ENCODE measurements around the gene ADD1.

ADD1 gene

DNA sequence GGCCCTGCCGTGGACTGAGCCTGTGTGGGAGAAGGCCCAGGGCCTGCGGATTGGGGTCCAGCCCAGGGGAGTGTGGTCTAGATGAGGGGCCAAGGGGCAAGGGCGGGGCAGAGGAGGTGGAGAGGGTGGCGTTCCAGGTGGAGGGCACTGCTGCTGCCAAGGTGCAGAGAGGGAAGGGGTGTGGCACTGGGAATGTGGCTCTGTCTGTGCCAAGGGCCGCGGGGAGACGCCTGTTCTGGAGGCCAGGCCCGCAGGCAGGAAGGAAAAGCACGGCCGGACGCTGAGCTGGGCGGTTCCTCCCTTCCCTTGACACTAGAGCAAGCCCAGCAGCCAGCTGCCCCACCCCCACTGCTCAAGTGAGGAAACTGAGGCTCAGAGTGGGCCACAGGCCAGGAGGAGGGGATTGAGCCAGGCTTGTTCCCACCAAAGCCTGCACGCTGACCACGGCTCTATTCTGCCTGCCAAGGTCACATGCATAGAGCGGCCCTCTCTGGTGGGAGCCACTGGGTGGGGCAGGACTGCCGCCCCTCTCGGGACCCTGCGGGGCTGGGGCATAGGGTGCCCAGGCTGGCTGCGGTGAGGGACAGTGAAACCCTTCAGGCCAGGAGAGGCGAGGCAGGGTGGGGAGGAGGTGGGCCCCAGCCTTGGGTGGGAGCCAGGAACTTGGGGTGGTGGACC lies 37.8 kb upstream of the ADD1 start:
- DNase-seq (ENCODE audit: low read depth, low spot score), result no peak

- no peak for DNase-seq (ENCODE audit: low read depth, low spot score)
Observed at GRCh38 chr4:2806390-2807355, 37.0 kb upstream of the ADD1 start.

- no peak for DNase-seq (ENCODE audit: low read depth, low spot score)
Observed at GRCh38 chr4:2807571-2807970, 36.1 kb upstream of the ADD1 start.

- DNase-seq (ENCODE audit: low read depth, low spot score), result no peak
Observed at GRCh38 chr4:2808001-2808400, 35.6 kb upstream of the ADD1 start.

- no peak for DNase-seq (ENCODE audit: low read depth, low spot score)
Observed at GRCh38 chr4:2809610-2810180, 33.9 kb upstream of the ADD1 start.

DNA sequence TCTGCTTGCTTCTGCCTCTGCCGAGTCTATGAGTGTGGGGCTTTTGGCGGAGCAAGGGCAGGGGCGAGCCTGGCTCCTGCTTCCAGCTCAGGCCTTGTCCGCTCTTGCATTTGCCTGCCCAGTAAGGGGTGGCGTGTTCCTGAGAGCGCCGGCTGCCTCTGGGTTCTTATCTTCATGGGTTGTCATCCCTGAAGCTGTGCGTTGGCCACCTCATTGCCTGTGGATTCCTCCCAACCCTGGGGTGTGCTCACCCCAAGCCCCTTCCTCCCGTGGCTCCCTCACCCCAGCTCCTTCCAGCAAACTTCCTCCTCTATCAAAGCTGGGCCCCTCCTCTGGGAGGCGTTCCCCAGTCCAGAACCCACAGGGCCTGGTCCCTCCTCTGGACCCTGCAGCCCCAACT lies 33.3 kb upstream of the ADD1 start:
- DNase-seq (ENCODE audit: low read depth, low spot score), result no peak

GRCh38 chr4:2811830-2812611 lies 31.6 kb upstream of the ADD1 start:
- DNase-seq (ENCODE audit: low read depth, low spot score), result no peak

GRCh38 chr4:2812612-2813354 lies 30.9 kb upstream of the ADD1 start:
- DNase-seq (ENCODE audit: low read depth, low spot score), result no peak

GRCh38 chr4:2813446-2814405 lies 29.9 kb upstream of the ADD1 start:
- no peak for DNase-seq (ENCODE audit: low read depth, low spot score)

DNA sequence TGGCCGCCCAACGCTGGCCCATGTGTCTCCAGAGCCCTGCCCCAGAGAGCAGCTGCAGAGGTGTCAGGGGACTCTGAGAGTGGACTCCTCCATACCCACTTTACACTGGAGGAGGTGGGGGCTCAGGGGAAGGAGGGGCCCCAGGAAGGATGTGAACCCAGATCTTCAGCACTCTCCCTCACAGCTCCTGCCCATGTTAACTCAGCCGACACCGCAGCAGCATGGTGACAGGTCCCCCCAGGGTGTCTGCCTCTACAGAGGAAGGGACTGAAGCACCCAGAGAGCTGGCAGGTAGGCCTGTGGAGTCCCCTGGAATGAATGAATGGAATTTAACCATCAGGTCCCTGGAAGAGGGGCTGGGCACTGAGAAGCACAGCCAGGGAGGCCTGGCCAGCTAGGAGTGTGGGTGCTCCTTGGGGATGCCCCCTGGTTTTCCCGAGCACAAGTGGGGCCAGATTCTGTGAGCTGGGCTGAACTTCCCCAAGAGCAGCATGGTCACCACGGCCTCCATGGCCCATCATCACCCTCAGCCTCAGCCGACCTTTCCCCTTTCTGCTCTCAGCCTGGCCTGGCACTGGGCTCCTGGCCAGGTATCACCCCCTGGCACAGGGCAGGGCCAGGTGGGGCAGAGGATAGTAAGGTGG lies 28.9 kb upstream of the ADD1 start:
- no peak for DNase-seq (ENCODE audit: low read depth, low spot score)

- no peak for DNase-seq (ENCODE audit: low read depth, low spot score)
Observed at GRCh38 chr4:2816401-2816954, 27.2 kb upstream of the ADD1 start.

GRCh38 chr4:2817137-2817536 lies 26.5 kb upstream of the ADD1 start:
- DNase-seq (ENCODE audit: low read depth, low spot score), result no peak

DNA sequence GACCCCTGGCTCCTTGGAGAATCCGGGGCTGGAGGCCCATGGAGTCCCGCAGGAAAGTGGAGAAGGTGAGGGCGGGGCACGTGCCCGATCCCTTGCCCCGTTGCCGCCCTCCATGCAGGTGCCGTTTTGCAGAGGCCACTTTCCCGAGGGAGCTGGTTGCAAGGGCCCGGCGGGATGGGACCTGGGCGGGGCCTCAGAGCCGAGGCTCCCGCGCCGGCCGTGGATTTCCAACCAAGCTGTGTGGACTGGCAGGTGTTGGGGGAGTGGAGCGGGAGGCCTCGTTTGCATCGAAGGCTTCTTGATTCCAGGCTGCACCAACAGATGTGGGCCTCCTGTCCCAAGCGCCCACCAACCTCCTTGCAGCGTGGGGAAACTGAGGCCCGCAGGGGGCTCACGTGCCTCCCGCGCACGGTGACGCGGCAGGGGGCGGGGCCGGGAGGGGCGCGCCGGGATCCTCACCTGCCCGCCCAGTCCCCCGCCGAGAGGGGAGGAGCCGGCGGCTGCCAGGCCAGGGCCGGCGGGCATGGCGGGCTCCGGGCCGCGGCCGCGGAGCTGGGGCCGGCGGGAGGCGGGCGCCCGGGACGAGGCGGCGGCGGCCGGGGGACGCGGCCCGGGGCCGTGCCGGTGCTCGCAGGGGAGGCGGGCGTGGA lies 25.8 kb upstream of the ADD1 start:
- no peak for DNase-seq (ENCODE audit: low read depth, low spot score)

DNA sequence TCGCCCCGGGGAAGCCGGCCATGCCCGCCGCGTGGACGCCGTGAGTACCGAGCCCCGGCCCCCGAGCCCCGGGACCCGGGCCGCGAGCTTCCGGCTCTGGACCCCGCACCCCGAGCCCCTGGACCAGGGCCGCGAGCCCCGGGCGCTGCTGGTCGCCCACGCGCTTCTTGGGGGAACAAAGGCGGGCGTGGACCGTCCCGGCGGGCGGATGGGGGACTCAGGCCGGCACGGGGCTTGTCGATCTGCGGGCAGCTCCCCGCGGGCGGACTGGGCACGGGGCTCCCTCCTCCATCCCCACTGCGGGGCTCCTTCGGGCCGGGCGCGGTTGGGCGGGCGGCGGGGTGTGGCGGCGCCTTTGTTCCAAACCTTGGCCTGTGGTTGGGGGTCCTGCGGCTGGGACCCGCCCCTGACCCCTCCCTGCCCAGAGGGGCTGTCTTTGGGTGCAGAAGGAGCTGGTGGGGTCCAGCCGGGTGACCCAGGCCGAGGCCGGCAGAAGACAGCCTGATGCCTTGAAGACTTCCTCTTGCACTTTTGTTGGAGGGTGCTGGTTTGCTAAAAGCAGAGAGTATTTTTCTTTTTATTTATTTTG lies 25.2 kb upstream of the ADD1 start:
- DNase-seq (ENCODE audit: low read depth, low spot score), result no peak

GRCh38 chr4:2819244-2820215 lies 24.1 kb upstream of the ADD1 start:
- DNase-seq (ENCODE audit: low read depth, low spot score), result no peak

GRCh38 chr4:2820216-2820982 lies 23.2 kb upstream of the ADD1 start:
- DNase-seq (ENCODE audit: low read depth, low spot score), result no peak

Measured in iPS DF 19.7 (cell line).